Left lobe of liver (tissue), 2 donors: ENCODE results near the gene SYK. TPM values are rescaled to one million over a fixed set of nuclear protein-coding genes. Genes with fewer than 3 reads are reported as not detected.
"Not testable (repeated sequence)": the region's sequence is repeated elsewhere in the genome, so short reads cannot be mapped to it uniquely, and the experiment has no call there.

Experiments
- ATAC-seq: fragments of 200-7000 bp; cut with Tn5 transposase; one replicate; pipeline ENCODE4 v1.9.1; 2020; ENCODE audit warnings: mild to moderate bottlenecking, moderate library complexity
- DNase-seq: peaks from one replicate; pipeline ENCODE4 v3.0.0-alpha.2; 2020; ENCODE audit warnings: low spot score
- total RNA-seq: library from RNA; stranded (reverse); gene quantifications from one replicate; pipeline ENCODE4 v1.2.1, GENCODE V29; 2021
- donor health status: DM: no; HTN: no; CAD: no; lungs with moderate emphysema.
- donor health status: DM: no; HTN: yes; CAD: no.

The SYK gene
- total RNA-seq, 1 donor from 2014 or later, result 3.2 TPM

DNA sequence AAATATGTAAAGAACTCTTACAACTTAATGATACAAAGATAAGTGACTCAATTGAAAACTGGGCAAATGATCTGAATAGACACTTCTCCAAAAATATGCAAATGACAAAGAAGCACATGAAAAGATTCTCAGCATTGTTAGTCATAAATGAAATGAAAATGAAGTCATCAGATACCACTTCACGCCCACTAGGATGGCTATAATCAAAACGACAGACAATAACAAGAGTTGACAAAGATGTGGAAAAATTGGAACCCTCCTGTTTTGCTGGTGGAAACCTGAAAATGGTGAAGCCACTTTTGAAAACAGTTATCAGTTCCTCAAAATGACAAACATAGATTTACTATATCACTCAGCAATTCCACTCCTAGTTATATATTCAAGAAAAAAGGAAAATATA, 7.9 kb upstream of the SYK start:
- ATAC-seq, result no peak

DNA sequence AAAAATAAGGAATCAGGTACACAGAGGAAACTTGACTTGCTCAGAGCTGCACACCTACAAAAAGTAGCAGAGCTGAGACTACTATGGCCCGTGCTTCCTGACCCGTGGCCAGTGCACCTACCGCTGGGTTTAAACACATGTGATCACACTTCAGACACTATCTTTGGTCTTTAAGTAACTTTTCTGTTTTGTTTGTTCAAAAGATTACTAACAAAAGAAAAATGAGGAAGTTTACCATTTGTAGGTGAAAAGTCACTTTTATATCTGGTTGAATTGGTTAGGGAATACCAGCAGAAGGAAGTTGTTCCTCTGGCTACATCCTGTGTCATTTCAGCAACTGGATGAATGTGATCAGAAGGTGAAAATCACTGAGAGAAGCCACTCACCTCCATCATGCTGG, 6.5 kb upstream of the SYK start:
- DNase-seq, result no peak
- no peak for ATAC-seq

More for the DNA sequence above, 7.9 kb upstream of the SYK start:
- DNase-seq, result no peak

DNA sequence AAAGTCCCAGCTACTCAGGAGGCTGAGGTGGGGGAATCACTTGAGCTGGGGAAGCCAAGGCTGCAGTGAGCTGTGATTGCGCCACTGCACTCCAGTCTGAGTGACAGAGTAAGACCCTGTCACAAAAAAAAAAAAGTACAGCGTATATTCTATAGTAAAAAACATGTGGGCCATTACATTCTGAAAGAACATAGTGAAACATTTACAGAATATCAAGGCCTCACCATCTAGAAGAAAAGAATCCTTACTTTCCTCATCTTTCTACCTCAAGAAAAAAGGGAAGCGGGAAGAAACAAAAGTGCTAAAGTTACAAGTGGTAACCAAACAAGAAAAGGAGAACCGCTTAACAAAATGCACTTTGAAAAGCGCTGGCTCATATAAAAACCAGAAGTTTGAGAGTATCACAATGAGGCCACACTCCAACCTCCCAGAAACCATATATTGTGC, 5.7 kb upstream of the SYK start:
- ATAC-seq, result no peak
- DNase-seq, result no peak

DNA sequence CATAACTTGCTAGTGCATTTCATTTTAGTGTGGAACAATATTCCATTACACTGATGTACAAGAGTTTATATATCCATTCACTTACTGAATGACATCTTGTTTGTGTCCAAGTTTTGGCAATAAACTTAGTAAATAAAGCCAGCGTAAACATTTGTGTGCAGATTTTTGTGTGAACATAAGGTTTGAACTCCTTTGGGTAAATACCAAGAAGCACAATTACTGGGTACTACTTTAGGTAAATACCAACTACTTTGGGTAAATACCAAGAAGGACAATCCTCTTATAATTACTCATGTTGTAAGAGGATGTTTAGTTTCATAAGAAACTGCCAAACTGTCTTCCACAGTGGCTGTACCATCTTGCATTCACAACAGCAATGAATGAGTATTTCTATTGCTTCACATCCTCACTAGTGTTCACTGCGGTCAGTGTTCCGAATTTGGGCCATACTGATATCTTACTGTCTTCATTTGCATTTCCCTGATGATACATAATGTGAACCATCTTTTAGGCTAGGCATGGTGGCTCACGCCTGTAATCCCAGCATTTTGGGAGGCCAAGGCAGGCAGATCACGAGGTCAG, 2.3 kb upstream of the SYK start:
- ATAC-seq (no peak), DNase-seq (no peak)

DNA sequence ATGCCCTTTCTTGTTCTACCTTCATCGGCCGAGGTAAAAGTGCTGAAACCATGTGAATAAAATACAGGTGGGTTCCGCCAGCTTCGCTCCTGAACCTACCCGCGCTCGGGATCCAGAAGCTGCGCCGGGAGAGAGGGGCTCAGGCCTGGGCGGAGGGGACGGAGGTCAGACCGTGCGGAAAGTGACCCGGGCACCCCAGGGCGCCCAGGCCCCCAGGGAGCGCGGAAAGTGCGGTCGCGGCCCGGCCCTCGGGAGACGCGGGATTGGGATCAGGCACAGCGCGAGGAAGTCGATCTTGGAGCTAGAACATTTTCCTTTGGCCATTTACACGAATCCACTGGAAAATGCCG, 329 bp downstream of the SYK start:
- DNase-seq (no peak), ATAC-seq (peak; percentile 45)

DNA sequence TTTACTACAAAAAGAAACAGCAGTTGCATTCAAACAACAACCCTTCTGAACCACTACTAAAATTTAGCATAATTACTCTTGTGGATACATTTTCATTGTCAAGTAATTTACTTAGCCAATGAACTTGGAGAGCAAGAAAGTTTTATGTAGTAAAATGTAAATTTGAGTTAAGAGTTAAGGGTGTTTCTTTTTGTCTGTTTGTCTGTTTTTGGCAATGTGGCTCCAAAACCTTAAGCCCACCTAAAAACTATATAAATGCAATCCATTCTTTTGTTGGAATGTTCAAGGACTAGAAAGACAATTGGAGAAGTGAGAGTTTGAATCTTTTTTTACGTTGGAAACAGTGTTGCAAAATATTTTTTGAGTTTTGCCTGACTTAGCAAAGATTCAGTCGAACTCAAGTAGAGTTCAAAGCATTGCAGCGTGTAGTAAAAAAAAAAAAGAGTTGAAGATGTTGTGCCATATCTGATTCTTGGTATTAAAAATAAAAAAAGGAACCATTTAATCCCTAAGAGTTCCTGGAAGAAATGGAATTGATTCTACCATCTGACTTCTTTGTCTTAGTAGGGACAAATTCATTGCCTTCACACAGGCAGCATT, 867 bp downstream of the SYK start:
- no peak for DNase-seq

DNA sequence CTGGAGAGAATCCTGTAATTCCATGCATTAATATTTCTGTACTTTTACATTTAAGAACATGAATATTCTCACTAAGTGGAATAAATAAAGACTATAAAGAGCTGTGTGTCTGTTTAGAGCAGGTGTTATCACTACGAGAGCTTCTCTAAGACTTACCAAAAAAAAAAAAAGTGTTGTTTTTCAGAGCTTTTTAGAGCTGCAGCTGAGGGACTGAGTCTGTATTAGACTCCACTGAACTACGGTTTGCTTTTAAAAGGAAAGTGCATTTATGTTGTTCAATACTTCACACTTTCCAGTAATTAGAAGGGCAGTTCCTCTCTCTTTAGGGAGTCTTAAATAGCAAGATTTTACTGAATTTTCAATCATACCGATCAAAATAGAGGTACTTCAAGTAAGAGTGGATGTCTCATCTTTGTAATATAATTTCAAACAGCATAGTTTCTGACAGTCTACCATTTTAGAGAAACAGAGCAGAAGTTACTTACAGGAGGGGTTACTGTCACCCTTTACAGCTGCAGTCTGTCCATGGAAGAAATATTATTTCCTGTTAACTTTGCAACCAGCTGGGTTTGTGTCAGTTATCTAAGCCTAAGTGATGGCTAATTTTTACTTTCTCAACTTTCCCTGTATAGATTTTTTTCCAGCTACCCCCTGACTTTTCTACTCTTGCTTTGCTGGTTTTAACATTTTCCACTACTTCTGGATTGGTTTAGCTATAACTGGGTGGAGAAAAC, 2.4 kb downstream of the SYK start:
- no peak for DNase-seq
- ATAC-seq, result no peak

More for the DNA sequence above, 867 bp downstream of the SYK start:
- ATAC-seq, result no peak

DNA sequence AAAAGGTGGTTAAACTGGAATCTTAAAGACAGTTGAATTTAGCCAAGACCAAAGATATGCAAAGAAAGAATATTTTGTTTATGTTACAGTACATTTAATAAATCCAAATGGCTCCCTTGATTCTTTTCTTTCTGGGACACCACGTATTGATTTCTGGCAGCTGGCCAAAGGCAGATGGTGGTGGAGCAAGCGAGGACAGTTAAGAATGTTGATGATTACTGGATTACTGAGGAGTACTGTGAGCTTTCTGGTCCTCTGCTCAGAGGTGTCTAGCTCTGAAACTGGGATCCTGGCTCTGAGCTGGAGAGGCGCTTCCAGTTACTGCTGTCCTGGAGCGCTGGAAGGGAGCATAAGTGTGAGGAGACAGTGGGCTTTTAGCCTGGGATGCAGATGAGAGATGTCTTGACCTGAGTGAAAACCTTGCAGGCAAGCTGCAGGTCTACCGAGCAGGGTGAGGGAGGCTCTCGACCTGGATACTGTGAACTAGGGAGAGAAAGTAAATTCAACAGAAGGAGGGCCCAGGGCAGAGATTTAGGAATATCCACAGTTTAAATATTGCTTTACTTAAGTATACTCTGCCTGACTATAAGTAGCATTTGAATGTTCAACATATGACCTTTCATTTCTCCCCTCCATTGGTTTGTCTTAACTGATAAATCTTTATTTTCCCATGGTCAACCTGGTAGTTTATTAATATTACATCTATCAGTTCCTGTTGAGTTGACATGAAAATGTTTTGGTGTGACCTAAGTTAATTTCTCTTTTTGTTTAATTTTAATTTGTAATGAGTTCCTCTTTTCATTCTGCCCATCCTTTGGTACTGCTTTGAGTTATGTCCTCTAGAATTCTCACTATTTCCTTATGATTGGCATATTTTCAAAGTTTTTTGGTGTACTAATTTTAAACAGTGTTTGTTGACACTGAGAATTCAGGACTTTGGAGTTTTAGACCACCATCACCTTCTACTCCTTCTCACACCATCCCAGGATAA, 3.7 kb downstream of the SYK start:
- ATAC-seq, result no peak
- no peak for DNase-seq

DNA sequence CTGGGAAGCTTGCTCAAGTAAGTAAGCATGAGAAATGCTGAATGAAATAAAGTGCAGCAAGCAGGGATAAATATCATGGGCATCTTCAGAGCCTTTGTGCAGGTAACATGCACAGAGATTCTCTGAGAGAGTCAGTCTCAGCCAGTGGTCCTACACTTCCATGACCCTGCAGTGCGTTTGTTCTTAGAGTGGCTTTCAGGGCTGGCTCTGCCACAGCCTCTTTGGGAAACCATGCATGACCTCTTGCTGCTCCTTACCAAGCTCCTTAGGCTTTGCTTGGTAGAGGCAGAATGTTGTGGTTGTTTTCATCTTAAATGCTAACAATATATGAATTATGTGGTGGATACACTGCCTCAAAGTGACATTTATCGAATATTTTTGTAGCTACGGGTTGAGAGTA, 5.4 kb downstream of the SYK start:
- no peak for DNase-seq
- ATAC-seq, result no peak

DNA sequence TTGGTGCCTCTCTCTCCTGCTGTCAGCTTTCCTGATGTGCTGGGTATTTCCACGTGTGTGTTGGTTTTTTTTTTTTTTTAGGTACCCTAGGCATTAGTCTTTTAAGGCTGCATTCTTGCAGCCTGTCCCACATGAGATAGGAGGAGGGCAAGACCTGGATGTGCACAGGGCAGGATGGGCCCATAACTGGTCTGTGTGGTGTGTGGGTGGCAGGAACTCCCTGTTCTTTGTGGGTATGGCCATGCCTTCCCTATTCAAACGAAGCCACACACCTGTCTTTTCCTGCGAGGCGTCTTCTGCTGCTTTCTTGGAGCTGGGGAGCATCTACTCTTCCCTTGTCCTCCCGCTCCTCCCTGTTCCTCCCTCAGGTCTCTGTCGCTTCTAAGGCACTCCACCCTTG, 6.8 kb downstream of the SYK start:
- ATAC-seq, result no peak
- DNase-seq, result no peak

DNA sequence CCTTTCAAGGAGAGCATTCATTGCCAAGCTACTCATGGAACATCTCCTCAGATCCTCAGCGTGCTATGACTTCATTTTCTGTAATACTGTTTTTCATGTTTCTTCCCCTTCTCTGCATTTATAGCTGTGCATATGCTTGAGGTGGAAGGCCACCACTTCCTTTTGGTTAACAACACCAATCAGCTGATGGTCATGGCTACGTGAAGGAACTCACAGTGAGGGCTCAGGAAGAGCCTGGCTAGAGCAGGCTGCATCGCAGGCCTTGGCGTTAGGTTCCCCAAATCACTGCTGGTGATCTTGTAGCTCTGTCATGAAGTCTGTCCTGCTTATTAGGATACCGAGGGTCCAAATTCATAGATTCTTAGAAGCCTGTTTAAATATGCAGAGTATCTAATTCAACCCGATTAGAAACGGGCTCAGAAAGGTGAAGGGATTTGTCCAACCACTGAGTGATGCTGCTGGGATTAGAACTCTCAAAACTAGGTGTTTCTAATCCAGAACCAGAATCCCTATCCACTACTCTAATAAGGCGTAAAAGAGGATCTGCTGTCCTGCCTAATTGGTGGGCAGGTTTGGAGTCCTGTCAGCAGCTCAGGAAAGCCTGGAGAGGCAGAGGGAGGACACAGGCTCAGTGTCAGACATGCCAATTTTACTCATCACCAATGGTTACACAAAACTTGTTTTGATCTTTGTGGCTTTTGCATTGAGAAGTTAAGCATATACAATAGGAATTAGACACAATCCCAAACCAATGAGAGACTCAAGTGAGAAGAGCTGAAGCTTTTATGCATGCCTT, 7.5 kb downstream of the SYK start:
- DNase-seq, result no peak
- peak; percentile 46 for ATAC-seq

DNA sequence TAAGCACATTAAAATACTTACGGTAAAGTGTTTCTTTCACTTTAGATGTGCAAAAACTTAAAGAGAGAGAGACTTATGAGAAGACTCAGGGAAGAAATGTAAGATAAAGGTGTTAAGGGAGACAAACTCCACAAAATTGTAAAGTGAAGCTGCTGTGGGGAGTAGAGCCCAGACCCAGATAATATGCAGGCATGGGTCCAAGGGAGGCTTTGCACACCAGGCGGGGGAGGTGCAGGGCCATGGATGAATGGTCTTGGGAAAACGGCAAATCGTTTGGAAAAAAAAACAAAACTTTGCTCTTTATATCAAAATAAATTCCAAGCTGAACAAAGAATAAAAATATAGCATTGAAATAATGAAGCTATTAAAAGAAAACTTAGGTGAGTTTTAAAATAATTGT, 9.1 kb downstream of the SYK start:
- DNase-seq (no peak), ATAC-seq (no peak)

DNA sequence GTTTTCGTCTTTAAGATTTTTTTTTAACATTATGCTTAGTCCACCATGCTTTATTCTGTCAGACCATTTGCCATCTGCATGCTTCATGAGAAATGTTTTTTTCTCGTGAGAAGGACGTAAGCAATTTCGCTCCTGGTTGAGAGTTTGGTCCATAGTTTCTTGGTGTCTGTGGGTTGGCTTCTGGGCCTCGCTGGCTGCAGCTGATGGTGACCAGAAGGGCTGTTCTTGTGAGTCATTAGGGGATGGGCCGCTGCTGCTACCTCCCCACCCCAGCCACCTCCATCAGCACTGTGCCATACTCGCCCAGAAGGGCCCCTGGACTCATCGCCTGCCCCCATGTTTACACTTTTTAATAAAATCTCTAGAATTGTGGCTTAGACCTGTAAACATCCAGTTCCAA, 11.4 kb downstream of the SYK start:
- ATAC-seq, result no peak
- DNase-seq, result no peak

DNA sequence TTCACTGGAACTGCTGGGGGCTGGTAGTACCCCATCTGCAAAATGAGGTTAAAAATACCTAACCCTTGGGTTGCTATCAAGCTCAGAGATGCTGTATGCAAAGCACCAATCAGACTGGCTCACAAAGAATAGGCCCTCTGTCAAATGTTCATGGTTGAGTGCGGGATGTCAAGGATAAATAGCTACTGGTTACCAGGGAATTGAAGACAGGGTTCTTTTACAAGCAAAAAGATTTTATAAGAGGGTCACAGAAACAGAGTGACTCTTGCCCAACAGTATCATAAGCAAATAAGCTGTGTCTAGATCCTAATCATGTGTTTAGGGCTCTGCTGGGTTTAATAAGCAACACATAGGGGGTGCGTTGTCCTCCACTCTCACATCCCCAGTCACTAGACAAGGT, 11.9 kb downstream of the SYK start:
- DNase-seq, result no peak
- ATAC-seq, result no peak

DNA sequence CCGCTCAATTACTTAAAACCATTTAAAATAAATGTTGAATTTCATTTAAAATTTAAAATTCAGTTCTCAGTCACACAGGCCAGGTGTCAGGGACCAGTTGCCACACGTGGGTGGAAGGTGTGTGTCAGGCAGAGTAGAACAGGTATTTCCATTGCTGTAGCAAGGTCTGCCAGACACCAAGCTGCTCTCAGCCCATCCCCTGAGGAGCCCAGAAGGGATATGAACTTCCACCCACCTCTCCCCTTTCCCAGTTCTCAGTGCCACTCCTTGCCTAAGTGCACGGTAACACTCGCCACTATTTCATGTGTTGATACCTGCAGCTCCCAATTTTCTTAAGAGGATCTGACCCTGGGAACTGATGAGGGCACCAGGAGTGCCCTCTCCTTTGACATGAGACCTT, 12.7 kb downstream of the SYK start:
- ATAC-seq (no peak), DNase-seq (no peak)

DNA sequence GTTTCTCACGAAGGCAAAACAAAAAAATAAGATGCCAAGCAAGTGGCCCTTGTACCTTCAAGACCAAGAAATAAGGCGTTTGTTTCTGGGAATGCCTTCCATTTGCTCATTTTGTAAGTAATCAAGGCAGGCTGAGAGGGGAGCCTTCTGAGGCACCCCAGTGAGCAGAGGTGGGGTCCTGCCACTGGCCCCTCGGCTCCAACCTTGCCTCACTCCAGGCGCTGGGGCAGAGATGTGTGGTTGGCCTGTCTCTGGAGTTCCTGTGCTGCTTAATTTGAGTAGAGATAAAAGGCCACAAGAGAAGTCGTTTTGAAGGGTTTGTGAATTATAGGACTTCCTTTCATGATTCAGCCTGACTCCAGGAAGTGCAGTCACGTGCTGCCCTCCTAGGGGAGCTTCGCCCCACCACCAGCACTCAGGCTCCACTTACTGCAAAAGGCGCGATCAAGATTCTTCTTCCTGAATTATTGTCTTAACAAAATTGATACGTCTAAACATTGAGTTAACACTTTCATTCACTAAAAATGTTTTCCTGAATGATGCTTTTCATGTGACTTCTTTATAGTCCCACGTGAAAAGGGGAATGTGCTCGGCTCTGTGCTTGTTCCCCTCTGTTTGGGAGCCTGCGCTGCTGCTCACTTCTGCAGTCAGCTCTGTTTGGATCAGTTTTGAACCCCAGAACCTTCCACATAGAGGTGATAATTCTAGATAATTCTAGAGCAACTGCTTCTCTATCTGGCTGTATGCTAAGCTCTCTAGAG, 13.7 kb downstream of the SYK start:
- ATAC-seq (peak; percentile 45), DNase-seq (no peak)

DNA sequence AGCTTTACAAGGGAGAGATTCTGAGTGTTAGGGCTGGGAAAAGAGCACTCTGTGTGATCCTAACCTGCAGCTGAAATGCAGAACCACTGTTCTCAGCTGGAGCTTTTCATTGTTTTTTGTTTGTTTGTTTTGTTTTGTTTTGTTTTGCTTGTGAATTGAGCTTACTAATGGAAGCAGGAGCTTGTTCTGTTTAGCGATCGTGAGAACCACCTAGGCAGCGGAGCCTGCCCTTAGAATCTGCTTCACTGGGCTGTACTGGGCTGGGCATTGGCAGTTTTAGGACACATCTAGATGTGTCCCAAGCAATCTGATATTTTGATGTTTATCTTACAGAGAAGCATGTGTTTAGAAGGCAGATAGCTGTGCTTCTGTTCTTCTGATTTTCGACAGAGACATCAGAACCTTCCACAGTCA, 14.3 kb downstream of the SYK start:
- DNase-seq (no peak), ATAC-seq (no peak)

DNA sequence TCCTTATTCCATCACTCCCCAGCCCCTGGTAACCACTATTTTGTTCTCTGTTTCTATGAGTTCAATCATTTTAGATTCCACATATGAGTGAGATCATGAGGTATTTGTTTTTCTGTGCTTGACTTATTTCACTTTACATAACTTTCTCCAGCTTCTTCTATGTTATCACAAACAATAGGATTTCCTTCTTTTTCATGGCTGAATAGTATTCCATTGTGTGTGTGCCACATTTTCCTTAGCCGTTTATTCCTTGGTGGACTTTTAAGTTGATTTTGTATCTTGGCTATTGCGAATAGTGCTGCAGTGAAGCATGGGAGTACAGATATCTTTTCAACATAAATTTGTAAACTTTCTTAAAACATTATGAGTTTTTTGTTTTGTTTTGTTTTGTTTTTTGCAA, 15.1 kb downstream of the SYK start:
- ATAC-seq, result no peak
- DNase-seq, result no peak

DNA sequence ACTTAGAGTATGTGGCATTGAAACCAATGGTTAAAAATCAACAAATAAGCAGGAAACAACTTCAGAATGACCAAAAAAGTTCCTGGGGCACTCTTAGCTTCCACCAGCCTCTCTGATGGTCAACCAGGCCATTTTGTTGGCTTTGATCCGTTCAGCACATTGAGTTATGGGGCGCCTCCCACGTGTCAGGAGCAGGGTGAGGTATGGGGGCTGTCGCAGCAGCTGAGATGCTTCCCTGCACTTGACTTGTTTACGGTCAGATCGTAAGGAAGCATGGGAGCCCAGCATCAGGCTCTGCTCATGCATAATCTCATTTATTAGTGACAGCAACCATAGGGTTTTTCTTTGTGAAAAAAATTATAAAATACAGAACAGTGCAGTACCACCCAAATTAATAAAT, 16.7 kb downstream of the SYK start:
- no peak for DNase-seq
- ATAC-seq, result no peak

DNA sequence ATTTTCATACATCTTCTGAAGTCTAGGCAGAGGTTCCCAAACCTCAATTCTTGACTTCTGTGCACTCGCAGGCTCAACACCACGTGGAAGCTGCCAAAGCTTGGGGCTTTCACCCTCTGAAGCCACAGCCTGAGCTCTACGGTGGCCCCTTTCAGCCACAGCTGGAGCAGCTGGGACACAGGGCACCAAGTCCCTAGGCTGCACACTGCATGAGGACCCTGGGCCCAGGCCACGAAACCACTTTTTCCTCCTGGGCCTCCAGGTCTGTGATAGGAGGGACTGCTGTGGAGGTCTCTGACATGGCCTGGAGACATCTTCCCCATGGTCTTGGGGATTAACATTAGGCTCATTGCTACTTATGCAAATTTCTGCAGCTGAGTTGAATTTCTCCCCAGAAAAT, 18.8 kb downstream of the SYK start:
- not testable (repeated sequence) for ATAC-seq, DNase-seq
